GM06990 (cell line): ENCODE results near the gene UBE2F.
"Not testable (repeated sequence)": the region's sequence is repeated elsewhere in the genome, so short reads cannot be mapped to it uniquely, and the experiment has no call there.

ENCODE experiments used
- DNase-seq: peaks from one replicate; pipeline ENCODE4 v3.0.0-alpha.2; 2011; ENCODE audit not compliant: insufficient read length; ENCODE audit errors: extremely low read depth
- H3K27me3 ChIP-seq: replicated peaks from 2 replicates; pipeline ENCODE4 v1.6.0; 2011; ENCODE audit warnings: low read length; ENCODE audit not compliant: control insufficient read depth, insufficient read depth
- H3K36me3 ChIP-seq: 2 replicates; pipeline ENCODE4 v1.5.1; 2011; ENCODE audit warnings: low read length; ENCODE audit not compliant: control insufficient read depth, insufficient read depth
- H3K4me3 ChIP-seq: replicated peaks from 2 replicates; pipeline ENCODE4 v1.5.1; 2011; ENCODE audit warnings: low read depth, mild to moderate bottlenecking, control low read depth, low read length
- TF ChIP-seq, protein P1 (sequence below): IDR thresholded peaks from 2 replicates; pipeline ENCODE4 v1.5.1; 2011; ENCODE audit warnings: low read length, control low read depth, mild to moderate bottlenecking, inconsistent platforms; ENCODE audit not compliant: insufficient read depth, poor library complexity, severe bottlenecking

UBE2F gene

DNA sequence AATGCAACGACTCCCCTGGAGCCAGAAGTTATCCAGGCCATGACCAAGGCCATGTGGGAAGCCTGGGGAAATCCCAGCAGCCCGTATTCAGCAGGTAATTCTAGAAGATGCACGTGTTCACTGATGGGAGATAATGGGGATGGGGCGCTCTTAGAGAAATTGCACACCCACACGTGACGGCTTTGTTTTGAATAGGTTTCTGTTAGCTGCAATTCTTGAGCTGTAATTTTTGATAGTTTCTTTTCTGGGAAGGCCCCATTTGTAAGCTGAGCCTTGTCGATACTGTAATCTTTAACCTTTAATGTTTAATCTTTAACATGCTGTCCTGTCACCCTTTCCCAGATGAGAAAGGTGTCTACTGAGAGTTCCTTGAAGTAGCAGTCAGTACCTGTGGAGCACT, 97.6 kb downstream of the UBE2F start:
- DNase-seq = no peak
- TF ChIP-seq, protein P1, sequence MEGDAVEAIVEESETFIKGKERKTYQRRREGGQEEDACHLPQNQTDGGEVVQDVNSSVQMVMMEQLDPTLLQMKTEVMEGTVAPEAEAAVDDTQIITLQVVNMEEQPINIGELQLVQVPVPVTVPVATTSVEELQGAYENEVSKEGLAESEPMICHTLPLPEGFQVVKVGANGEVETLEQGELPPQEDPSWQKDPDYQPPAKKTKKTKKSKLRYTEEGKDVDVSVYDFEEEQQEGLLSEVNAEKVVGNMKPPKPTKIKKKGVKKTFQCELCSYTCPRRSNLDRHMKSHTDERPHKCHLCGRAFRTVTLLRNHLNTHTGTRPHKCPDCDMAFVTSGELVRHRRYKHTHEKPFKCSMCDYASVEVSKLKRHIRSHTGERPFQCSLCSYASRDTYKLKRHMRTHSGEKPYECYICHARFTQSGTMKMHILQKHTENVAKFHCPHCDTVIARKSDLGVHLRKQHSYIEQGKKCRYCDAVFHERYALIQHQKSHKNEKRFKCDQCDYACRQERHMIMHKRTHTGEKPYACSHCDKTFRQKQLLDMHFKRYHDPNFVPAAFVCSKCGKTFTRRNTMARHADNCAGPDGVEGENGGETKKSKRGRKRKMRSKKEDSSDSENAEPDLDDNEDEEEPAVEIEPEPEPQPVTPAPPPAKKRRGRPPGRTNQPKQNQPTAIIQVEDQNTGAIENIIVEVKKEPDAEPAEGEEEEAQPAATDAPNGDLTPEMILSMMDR = no peak
- peaks cover 5% of the 10 kb centered on the region for H3K36me3 ChIP-seq
- H3K4me3 ChIP-seq = no peak overlapping the region
- no peaks in the 10 kb centered on the region for H3K27me3 ChIP-seq

DNA sequence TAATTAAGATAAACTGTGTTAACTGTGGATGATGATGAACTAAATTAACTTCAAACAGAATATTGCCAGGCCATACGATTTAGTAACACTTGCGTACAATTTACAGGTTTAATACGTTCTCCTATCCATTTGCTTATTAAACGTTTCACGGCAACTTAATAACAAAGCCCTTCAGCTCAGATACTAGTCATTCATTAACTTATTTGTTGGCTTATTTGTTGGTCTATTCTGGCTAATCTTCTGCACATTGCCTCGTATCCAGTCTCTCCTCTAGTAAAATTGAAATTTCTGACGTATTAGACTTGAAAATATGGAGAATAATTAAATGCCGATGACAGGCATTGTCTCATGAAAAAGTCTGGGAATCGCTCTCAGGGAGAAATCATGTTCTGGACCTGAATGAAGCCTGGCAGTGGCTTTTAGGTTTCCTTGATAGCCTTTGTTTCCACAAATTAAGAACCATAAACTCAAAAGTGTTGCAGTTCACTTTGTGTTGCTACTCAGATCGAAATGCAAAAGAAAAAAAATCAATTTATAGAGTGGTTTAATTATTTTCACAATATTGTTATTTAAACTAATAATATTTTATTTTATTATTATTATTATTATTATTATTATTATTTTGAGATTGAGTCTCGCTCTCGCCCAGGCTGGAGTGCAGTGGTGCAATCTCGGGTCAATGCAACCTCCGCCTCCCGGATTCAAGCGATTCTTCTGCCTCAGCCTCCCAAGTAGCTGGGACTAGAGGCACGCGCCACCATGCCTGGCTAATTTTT, 98.4 kb downstream of the UBE2F start:
- H3K27me3 ChIP-seq = no peaks in the 10 kb centered on the region
- TF ChIP-seq, protein P1 = no peak
- no peak overlapping the region for H3K4me3 ChIP-seq
- DNase-seq = no peak
- peaks cover 8% of the 10 kb centered on the region for H3K36me3 ChIP-seq

DNA sequence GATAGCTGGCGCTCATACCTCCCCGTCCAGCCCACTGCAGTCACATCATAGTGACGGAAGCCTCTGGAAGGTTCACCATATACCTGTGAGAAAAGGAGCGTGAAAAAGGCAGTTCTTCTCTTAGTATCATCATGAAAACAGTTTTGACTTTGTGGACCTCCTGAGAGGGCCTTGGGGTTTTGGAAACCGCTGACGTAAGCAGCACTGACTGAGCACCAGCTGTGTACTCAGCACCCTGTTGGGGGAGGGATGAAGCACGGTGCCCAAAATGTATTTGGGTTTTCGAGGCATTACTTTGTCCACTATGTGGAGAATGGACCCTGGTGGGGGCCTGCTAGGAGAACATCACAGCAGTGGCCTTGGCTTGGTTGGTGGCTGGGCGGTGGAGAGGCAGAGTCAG, 99.4 kb downstream of the UBE2F start:
- no peak overlapping the region for H3K4me3 ChIP-seq
- TF ChIP-seq, protein P1 = no peak
- no peaks in the 10 kb centered on the region for H3K27me3 ChIP-seq
- no peak for DNase-seq
- H3K36me3 ChIP-seq = peaks cover 8% of the 10 kb centered on the region

DNA sequence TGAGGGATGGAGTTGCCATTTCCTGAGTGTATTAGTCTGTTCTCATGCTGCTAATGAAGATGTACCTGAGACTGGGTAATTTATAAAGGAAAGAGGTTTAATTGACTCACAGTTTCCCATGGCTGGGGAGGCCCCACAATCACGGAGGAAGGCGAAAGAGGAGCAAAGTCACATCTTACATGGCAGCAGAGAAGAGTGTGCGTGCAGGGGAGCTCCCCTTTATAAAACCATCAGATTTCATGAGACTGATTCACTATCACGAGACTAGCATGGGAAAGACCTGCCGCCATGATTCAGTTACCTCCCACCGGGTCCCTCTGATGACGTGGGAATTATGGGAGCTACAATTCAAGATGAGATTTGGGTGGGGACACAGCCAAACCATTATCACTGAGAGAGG, 99.9 kb downstream of the UBE2F start:
- H3K27me3 ChIP-seq, H3K4me3 ChIP-seq, H3K36me3 ChIP-seq, DNase-seq: not testable (repeated sequence)

DNA sequence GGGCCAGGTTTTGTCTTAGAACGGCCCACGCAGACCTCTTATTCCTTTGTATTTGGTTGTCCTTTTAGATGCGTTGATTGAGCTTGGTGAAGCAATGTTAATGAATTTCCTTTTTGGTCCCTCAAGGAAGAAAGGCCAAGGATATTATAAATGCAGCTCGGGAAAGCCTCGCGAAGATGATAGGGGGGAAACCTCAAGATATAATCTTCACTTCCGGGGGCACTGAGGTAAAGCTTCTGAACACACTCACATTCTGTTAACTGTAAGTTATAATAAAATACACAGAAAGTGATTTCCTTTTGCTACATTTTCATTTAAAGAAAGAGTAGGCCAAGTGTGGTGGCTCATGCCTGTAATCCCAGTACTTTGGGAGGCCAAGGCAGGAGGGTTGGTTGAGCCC, 101.1 kb downstream of the UBE2F start:
- TF ChIP-seq, protein P1 = no peak
- Histone ChIP-seq H3K4me3 (no peak overlapping the region), H3K27me3 (no peaks in the 10 kb centered on the region), H3K36me3 (peaks cover 8% of the 10 kb centered on the region)
- no peak for DNase-seq

DNA sequence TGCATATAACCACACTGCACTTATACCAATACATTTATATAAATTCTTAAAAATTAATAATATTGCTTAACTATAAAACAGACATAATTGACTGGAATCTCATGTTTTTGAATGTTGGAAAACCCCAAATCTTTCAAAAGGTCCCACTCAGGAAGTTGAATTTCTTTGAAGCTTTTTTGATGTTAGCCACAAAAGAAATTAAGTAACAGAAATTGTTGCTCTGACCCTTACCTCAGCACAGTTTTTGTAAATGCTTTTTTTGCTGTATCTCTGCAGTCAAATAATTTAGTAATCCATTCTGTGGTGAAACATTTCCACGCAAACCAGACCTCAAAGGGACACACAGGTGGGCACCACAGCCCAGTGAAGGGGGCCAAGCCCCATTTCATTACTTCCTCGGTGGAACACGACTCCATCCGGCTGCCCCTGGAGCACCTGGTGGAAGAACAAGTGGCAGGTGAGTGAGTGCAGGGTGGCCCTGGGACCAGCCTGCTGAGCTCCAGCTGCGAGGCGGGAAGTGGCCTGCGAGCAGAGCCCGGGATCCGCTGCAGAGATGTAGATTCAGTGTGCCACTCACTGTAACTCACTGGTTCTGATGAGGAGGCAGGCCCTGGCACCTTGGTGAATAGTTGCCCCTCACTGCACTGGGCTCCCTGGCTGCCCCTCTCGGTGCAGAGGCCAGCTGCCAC, 102.4 kb downstream of the UBE2F start:
- no peak for DNase-seq
- no peak overlapping the region for H3K4me3 ChIP-seq
- TF ChIP-seq, protein P1 = no peak
- peaks cover 8% of the 10 kb centered on the region for H3K36me3 ChIP-seq
- no peaks in the 10 kb centered on the region for H3K27me3 ChIP-seq
